Measurements from ENCODE around the gene AKAP11.

Gene AKAP11

GRCh38 chr13:42312817-42313431 is 41.0 kb downstream of the AKAP11 start:
- Mint-ChIP-seq H3K36me3 (ENCODE audit: low read depth) (peaks cover 48% of the 10 kb centered on the region), H3K9me3 (no peaks in the 10 kb centered on the region), H3K4me1 (no peaks in the 10 kb centered on the region), H3K4me3 (no peak overlapping the region), H3K27me3 (ENCODE audit: low read depth, poor library complexity) (no peaks in the 10 kb centered on the region), H3K27ac (no peak overlapping the region)
- TF ChIP-seq CTCF (IDR thresholded peaks at IDR 0.05) = no peak
- no peak for DNase-seq

GRCh38 chr13:42318570-42318969 is 46.6 kb downstream of the AKAP11 start:
- Mint-ChIP-seq H3K36me3 (ENCODE audit: low read depth) (peaks cover 15% of the 10 kb centered on the region), H3K27ac (peak overlapping the region; percentile 4), H3K27me3 (ENCODE audit: low read depth, poor library complexity) (no peaks in the 10 kb centered on the region), H3K9me3 (no peaks in the 10 kb centered on the region), H3K4me1 (peaks cover 24% of the 10 kb centered on the region), H3K4me3 (no peak overlapping the region)
- no peak for DNase-seq
- TF ChIP-seq CTCF (IDR thresholded peaks at IDR 0.05) = no peak

GRCh38 chr13:42320375-42320787 is 48.4 kb downstream of the AKAP11 start:
- peak; percentile 11 for DNase-seq
- Mint-ChIP-seq H3K27ac (no peak overlapping the region), H3K9me3 (no peaks in the 10 kb centered on the region), H3K4me3 (peak overlapping the region; percentile 73), H3K36me3 (ENCODE audit: low read depth) (peaks cover 4% of the 10 kb centered on the region), H3K4me1 (peaks cover 31% of the 10 kb centered on the region), H3K27me3 (ENCODE audit: low read depth, poor library complexity) (no peaks in the 10 kb centered on the region)
- TF ChIP-seq CTCF (IDR thresholded peaks at IDR 0.05) = no peak

- Mint-ChIP-seq H3K36me3 (ENCODE audit: low read depth) (peaks cover 4% of the 10 kb centered on the region), H3K4me1 (peaks cover 34% of the 10 kb centered on the region), H3K27ac (no peak overlapping the region), H3K9me3 (no peaks in the 10 kb centered on the region), H3K27me3 (ENCODE audit: low read depth, poor library complexity) (no peaks in the 10 kb centered on the region), H3K4me3 (no peak overlapping the region)
- DNase-seq = no peak
- TF ChIP-seq CTCF (IDR thresholded peaks at IDR 0.05) = no peak
Measured at GRCh38 chr13:42322806-42323205, 50.9 kb downstream of the AKAP11 start.

GRCh38 chr13:42324704-42325103 is 52.8 kb downstream of the AKAP11 start:
- peak overlapping the region; percentile 17 for H3K27ac Mint-ChIP-seq
- no peaks in the 10 kb centered on the region for H3K9me3 Mint-ChIP-seq
- TF ChIP-seq CTCF (IDR thresholded peaks at IDR 0.05) = no peak
- DNase-seq = no peak
- no peak overlapping the region for H3K4me3 Mint-ChIP-seq
- H3K4me1 Mint-ChIP-seq = peaks cover 21% of the 10 kb centered on the region
- peaks cover 2% of the 10 kb centered on the region for H3K27me3 Mint-ChIP-seq (ENCODE audit: low read depth, poor library complexity)
- H3K36me3 Mint-ChIP-seq (ENCODE audit: low read depth) = no peaks in the 10 kb centered on the region

GRCh38 chr13:42327725-42328124 is 55.8 kb downstream of the AKAP11 start:
- no peak for DNase-seq
- peaks cover 10% of the 10 kb centered on the region for H3K4me1 Mint-ChIP-seq

More at GRCh38 chr13:42327725-42328124, 55.8 kb downstream of the AKAP11 start:
- no peaks in the 10 kb centered on the region for H3K9me3 Mint-ChIP-seq
- H3K27ac Mint-ChIP-seq = no peak overlapping the region
- TF ChIP-seq CTCF (IDR thresholded peaks at IDR 0.05) = no peak
- no peaks in the 10 kb centered on the region for H3K36me3 Mint-ChIP-seq (ENCODE audit: low read depth)
- peaks cover 7% of the 10 kb centered on the region for H3K27me3 Mint-ChIP-seq (ENCODE audit: low read depth, poor library complexity)
- no peak overlapping the region for H3K4me3 Mint-ChIP-seq

Measured in nephron progenitor cell (in vitro differentiated cells).